GM12874 (cell line): ENCODE results near the gene ACCSL.

ENCODE experiments used
- CTCF ChIP-seq: IDR thresholded peaks from 2 replicates; pipeline ENCODE4 v1.5.1; 2011; ENCODE audit warnings: low read depth, mild to moderate bottlenecking, control low read depth, low read length, moderate library complexity; ENCODE audit not compliant: insufficient read depth

ACCSL gene

GRCh38 chr11:44104481-44105294 lies 56.9 kb downstream of the ACCSL start:
- no peak for TF ChIP-seq CTCF

- TF ChIP-seq CTCF: no peak
These were observed 60.5 kb downstream of the ACCSL start for GRCh38 chr11:44108260-44108659.
